Epithelial cell of prostate (primary cell): ENCODE measurements around the gene POLK.
A peak's percentile ranks its signal among the peaks of the same experiment; 100 is the strongest.
"Not testable (repeated sequence)": the region's sequence is repeated elsewhere in the genome, so short reads cannot be mapped to it uniquely, and the experiment has no call there.

Source experiments
- DNase-seq: peaks from one replicate; pipeline ENCODE4 v3.0.0-alpha.2; 2011; ENCODE audit warnings: low read depth, low spot score
- H3K27ac ChIP-seq: fragments of 450-650 bp; 2 replicates; pipeline ENCODE4 v1.5.1; 2017; ENCODE audit warnings: mild to moderate bottlenecking

POLK gene

DNA sequence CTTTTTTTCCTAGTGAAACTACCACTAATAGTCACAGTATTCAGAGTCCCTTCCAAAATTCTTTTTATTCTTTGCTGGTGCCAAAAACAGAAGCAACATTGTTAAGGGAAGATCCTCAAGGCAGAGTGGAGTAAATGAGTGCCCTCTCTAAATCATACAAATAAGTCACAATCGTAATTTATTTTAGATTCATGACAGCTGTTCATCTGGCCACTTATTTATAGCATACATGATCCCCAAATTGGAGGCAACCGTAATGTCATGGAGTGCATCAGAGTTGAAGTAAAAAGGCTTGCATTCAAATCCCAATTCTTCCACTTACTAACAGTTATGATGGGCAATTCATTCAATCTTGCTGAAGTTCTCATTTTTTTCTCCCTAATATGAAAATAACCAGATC lies 33.4 kb downstream of the POLK start:
- DNase-seq: no peak

GRCh38 chr5:75546830-75547229 lies 35.1 kb downstream of the POLK start:
- H3K27ac ChIP-seq: no peak overlapping the region
- DNase-seq: no peak

More for the DNA sequence above, 33.4 kb downstream of the POLK start:
- H3K27ac ChIP-seq: no peak overlapping the region

DNA sequence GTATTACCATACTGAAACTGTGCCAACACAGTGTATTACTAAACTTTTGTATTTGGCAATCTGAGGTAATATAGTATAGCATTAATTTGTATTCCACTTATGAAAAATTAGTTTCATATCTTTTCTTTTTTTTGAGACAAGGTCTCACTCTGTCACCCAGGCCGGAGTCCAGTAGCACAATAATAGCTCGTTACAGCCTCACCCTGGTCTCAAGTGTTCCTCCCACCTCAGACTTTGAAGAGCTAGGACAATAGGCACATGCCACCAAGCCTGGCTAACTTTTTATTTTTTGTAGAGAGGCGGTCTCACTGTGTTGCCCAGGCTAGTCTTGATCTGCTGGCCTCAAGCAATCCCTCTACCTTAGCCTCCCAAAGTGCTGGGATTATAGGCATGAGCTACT lies 36.1 kb downstream of the POLK start:
- no peak for DNase-seq
- no peak overlapping the region for H3K27ac ChIP-seq

- H3K27ac ChIP-seq: no peak overlapping the region
Observed at GRCh38 chr5:75550597-75550996, 38.9 kb downstream of the POLK start.

DNA sequence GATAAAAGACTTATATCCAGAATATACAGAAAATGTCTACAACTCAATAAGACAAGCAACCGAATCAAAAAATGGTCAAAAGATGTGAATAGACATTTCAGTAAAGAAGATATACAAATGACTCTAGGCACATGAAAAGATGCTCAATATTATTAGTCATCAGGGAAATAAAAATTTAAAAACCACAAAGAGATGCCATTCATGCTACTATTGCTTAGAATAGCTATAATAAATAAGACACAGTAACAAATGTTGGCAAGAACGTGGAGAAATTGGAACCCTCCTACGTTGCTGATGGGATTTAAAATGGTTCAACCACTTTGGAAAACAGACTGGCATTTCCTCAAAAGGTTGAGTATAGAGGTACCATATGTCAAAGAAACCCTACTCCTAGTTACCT lies 39.8 kb downstream of the POLK start:
- no peak for DNase-seq
- H3K27ac ChIP-seq: no peak overlapping the region

More at GRCh38 chr5:75550597-75550996, 38.9 kb downstream of the POLK start:
- no peak for DNase-seq

DNA sequence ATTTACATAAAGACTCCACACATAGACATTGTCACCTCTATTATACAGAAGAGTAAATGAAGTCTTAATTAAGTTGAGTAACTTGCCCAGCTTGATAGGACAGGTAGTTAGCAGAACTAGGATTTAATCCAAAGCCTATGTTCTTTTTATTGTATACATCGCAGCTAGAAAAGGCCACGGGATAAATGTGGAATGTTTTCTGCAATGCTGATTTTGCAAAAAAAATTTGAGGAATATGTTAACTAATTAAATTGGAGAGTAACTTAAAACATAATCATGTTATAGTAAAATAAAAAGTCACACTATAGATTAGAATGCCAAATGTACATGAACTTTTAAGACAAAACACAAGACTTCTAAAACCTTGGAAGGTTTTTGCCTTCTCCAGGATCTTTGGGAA lies 41.1 kb downstream of the POLK start:
- H3K27ac ChIP-seq: no peak overlapping the region
- no peak for DNase-seq

GRCh38 chr5:75553358-75553757 lies 41.7 kb downstream of the POLK start:
- H3K27ac ChIP-seq: no peak overlapping the region
- no peak for DNase-seq

GRCh38 chr5:75558221-75558620 lies 46.5 kb downstream of the POLK start:
- DNase-seq: no peak

DNA sequence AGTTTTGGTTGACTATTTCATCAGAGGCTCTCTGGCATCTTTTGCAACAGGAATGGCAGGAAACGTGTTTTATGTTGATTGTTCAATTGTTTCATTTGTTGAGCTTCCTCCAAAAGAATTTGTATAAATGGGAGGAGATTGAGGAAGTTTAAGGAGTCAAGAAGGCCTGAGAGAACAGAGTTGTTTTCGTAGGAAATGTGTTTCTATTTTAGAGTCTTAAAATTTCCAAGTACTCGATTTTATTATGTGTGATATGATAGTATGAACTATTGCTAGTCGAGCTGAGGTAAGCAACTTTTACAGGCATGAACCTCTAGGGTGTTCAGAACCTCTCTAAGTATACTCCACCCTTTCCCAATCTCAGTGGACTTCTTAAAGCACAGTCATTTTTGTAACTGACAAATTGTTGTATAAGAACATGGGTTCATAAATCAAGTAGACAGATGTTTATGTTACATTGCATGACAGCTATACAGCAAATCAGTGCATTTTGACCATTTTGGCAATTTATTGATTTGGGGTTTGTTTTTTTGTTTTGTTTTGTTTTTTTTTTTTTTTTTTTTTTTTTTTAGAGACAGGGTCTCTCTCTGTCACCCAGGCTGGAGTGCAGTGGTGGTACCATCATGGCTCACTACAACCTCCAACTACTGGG lies 47.4 kb downstream of the POLK start:
- DNase-seq: no peak
- no peak overlapping the region for H3K27ac ChIP-seq

More at GRCh38 chr5:75558221-75558620, 46.5 kb downstream of the POLK start:
- H3K27ac ChIP-seq: no peak overlapping the region

- DNase-seq, H3K27ac ChIP-seq: not testable (repeated sequence)
Observed at GRCh38 chr5:75560655-75561054, 49.0 kb downstream of the POLK start.

GRCh38 chr5:75565991-75566709 lies 54.5 kb downstream of the POLK start:
- peak overlapping the region; percentile 27 for H3K27ac ChIP-seq
- DNase-seq: peak; percentile 40

GRCh38 chr5:75566710-75567309 lies 55.1 kb downstream of the POLK start:
- H3K27ac ChIP-seq: peak overlapping the region; percentile 27
- DNase-seq: peak; percentile 50

DNA sequence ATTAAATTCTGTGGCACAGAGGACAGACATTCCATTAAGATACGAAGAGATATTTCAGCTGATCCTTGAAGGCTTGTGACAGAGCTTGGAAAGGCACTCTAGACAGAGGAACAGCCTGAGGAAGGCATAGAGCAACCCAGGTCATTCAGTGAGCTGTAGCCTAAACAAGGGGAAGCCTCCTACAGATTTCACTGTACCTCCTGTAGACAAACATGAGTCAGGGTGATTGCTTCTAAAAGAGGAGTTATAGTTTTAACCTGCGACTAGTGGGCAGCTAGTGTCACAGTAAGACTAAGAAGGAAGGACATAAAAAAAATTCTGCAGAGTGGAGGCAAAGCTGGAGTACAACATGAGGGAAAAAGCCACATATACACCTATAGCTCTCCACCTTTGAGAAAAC lies 56.0 kb downstream of the POLK start:
- H3K27ac ChIP-seq: peak overlapping the region; percentile 27
- DNase-seq: no peak

DNA sequence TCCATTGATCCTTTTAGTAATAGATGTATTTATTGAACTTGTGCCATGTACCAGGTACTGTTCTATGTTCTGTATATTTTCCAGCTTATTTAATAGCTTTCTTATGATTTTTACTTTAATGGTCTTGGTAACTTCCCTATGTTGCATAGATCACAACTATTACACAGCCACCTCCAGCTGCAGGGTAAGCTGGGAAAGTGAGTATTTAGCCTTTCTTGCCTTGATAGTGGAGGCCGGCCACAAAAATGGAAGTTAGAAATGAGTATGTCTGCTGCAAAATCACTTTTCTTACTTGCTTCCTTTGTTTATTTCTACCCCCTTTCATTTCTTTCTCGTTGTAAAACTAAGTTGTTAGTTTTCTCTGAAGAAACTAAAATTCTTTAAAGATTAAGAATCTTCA lies 56.5 kb downstream of the POLK start:
- H3K27ac ChIP-seq: no peak overlapping the region
- no peak for DNase-seq

DNA sequence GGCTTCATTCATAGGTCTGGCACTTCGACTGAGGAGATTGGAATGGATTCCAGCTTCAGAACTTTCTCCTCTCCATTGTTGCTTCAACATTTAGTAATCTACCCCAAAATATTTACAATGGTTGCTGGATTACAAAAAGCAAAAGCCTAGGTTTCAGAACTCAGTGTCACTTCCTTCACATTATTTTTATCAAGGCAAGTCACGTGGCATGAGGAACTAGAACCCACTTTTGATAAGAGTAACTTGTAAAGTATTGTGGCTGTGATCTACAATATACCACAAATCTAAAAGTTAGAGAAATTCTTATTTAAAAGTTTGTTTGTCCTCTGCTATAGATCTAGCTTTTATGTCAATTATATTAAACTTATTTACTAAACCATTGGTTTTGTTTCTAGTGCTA lies 59.9 kb downstream of the POLK start:
- no peak for DNase-seq
- no peak overlapping the region for H3K27ac ChIP-seq

DNA sequence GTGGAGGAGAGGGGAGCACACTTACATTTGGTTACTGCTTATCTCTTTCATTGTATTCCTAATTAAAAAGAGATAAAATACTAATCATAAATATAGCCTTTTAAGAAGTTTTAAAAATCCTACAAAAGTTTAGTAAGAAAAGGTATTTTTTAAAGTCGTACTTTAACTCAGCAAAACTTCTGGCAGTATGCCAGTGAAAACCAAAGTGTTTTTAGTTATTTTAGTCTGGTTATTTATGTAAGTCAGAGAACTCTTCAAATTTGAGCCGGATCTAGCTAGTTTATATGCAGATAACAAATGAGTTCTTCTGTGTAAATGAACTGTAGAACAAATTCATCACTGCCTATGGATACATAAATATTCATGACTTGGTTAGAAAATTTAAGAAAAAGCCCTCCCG lies 63.1 kb downstream of the POLK start:
- DNase-seq: no peak
- no peak overlapping the region for H3K27ac ChIP-seq

GRCh38 chr5:75578280-75578679 lies 66.6 kb downstream of the POLK start:
- not testable (repeated sequence) for DNase-seq, H3K27ac ChIP-seq

GRCh38 chr5:75584641-75585040 lies 73.0 kb downstream of the POLK start:
- H3K27ac ChIP-seq: no peak overlapping the region

GRCh38 chr5:75588666-75589065 lies 77.0 kb downstream of the POLK start:
- no peak overlapping the region for H3K27ac ChIP-seq
- DNase-seq: no peak

More at GRCh38 chr5:75584641-75585040, 73.0 kb downstream of the POLK start:
- DNase-seq: no peak

- no peak for DNase-seq
- H3K27ac ChIP-seq: peak overlapping the region; percentile 83
Observed at GRCh38 chr5:75600535-75600934, 88.8 kb downstream of the POLK start.

GRCh38 chr5:75601567-75601966 lies 89.9 kb downstream of the POLK start:
- peak overlapping the region; percentile 83 for H3K27ac ChIP-seq
- DNase-seq: no peak
